Fibroblast of the aortic adventitia (primary cell): ENCODE measurements around the gene PODN. TPM values are rescaled to one million over a fixed set of nuclear protein-coding genes. Genes with fewer than 3 reads are reported as not detected.
A peak's percentile ranks its signal among the peaks of the same experiment; 100 is the strongest.

ENCODE experiments used
- DNase-seq: peaks from one replicate; pipeline ENCODE4 v3.0.0-alpha.2; 2010; ENCODE audit warnings: low read depth
- H3K4me3 ChIP-seq: 2 replicates; pipeline ENCODE4 v1.5.1; 2011; ENCODE audit warnings: low read depth, mild to moderate bottlenecking, control low read depth, low read length, moderate library complexity
- CTCF ChIP-seq: IDR thresholded peaks from 2 replicates; pipeline ENCODE4 v1.5.1; 2011; ENCODE audit warnings: mild to moderate bottlenecking, low read length, control low read depth, inconsistent platforms; ENCODE audit not compliant: insufficient read depth
- total RNA-seq: library from RNA; depleted of rRNA; stranded (reverse); fragments of >200 nt; gene quantifications from 2 replicates; pipeline ENCODE4 v1.2.3, GENCODE V29; 2012; ENCODE audit warnings: low replicate concordance

Gene PODN
- total RNA-seq, 1 donor, result 47.5 TPM

GRCh38 chr1:53125122-53125521 lies 63.1 kb downstream of the PODN start:
- no peak for DNase-seq
- no peak for TF ChIP-seq CTCF
- no peak overlapping the region for H3K4me3 ChIP-seq

GRCh38 chr1:53125623-53126360 lies 63.8 kb downstream of the PODN start:
- no peak overlapping the region for H3K4me3 ChIP-seq
- peak; percentile 11 for TF ChIP-seq CTCF
- peak; percentile 72 for DNase-seq

GRCh38 chr1:53126495-53126894 lies 64.5 kb downstream of the PODN start:
- H3K4me3 ChIP-seq, result no peak overlapping the region
- DNase-seq, result no peak
- no peak for TF ChIP-seq CTCF

- no peak for DNase-seq
- H3K4me3 ChIP-seq, result no peak overlapping the region
- TF ChIP-seq CTCF, result no peak
Observed at GRCh38 chr1:53127546-53127945, 65.5 kb downstream of the PODN start.

GRCh38 chr1:53128401-53128800 lies 66.4 kb downstream of the PODN start:
- DNase-seq, result no peak
- no peak overlapping the region for H3K4me3 ChIP-seq
- no peak for TF ChIP-seq CTCF

GRCh38 chr1:53129891-53130597 lies 68.0 kb downstream of the PODN start:
- DNase-seq, result no peak
- H3K4me3 ChIP-seq, result no peak overlapping the region
- TF ChIP-seq CTCF, result no peak
